ENCODE results near the gene DPEP2. TPM values are rescaled to one million over a fixed set of nuclear protein-coding genes. Genes with fewer than 3 reads are reported as not detected.
"Not testable (repeated sequence)": the region's sequence is repeated elsewhere in the genome, so short reads cannot be mapped to it uniquely, and the experiment has no call there.

DPEP2 gene
- total and polyA plus RNA-seq, 2 experiments from 2014 or later: not detected

DNA sequence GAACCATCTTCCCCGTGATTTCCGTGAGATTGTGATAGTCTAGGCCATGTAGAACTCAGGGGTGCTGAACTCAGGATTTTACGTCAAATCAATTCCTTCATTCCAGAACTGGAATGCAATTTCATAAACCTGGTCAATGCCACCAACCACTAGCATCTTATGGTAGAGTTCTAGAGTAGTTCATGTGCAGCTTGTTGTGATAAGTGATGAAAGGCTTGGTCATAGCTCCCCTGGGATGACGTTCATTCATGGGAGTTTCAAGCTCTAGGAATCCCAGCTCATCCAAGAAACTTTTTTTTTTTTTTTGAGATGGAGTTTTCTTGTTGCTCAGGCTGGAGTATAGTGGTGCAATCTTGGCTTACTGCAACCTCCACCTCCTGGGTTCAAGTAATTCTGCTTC, 3.7 kb upstream of the DPEP2 start:
- no peaks in the 10 kb centered on the region for H3K36me3 ChIP-seq (replicated peaks; ENCODE audit: insufficient read depth, low read depth)
- WGBS (ENCODE audit: low lambda C conversion rate, missing lambda C conversion rate): 80% methylated on average over 4 of the region's 4 CpGs

DNA sequence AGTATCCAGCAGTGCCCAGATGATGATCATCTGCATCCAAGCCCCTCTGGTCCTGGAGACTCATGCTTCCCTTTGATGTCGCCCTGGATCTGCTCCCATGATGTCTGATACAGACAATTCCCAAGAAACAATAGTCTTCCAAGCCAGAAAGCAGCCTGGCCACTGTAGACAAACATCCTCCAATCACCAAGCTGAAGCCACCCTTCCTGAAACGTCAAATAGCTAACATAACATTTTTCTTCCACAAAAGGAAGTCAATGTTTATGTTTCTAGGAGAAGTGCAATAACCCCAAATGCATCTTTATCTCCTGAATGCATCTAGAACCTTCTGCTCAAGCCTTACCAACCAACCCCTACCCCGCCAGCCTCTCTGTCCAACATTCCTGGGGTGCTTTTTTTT, 1.2 kb upstream of the DPEP2 start:
- H3K4me2 ChIP-seq: no peak overlapping the region
- H3K36me3 ChIP-seq (replicated peaks; ENCODE audit: insufficient read depth, low read depth): no peaks in the 10 kb centered on the region
- no peaks in the 10 kb centered on the region for H4K20me1 ChIP-seq (ENCODE audit: insufficient read depth, poor library complexity, severe bottlenecking)
- H3K9me3 ChIP-seq (ENCODE audit: low read depth): no peaks in the 10 kb centered on the region
- H3K79me2 ChIP-seq: no peaks in the 10 kb centered on the region
- no peaks in the 10 kb centered on the region for H3K9me2 ChIP-seq (replicated peaks; ENCODE audit: insufficient read depth)
- no peak overlapping the region for H3K27ac ChIP-seq
- no peaks in the 10 kb centered on the region for H3K27me3 ChIP-seq
- no peak overlapping the region for H3K4me3 ChIP-seq
- 66% methylated on average over 3 of the region's 3 CpGs for WGBS (ENCODE audit: low lambda C conversion rate, missing lambda C conversion rate)
- H2AFZ ChIP-seq: no peak overlapping the region
- no peak for DNase-seq (ENCODE audit: low spot score)
- no peak for TF ChIP-seq EZH2 (IDR thresholded peaks at IDR 0.05; ENCODE audit: borderline replicate concordance)
- no peaks in the 10 kb centered on the region for H3K4me1 ChIP-seq (ENCODE audit: insufficient read depth)

More for the DNA sequence above, 3.7 kb upstream of the DPEP2 start:
- H3K9me3 ChIP-seq (ENCODE audit: low read depth): no peaks in the 10 kb centered on the region
- H3K4me1 ChIP-seq (ENCODE audit: insufficient read depth): no peaks in the 10 kb centered on the region
- H2AFZ ChIP-seq: no peak overlapping the region
- H3K79me2 ChIP-seq: no peaks in the 10 kb centered on the region
- H3K9me2 ChIP-seq (replicated peaks; ENCODE audit: insufficient read depth): no peaks in the 10 kb centered on the region
- H3K4me3 ChIP-seq: no peak overlapping the region
- H3K27ac ChIP-seq: no peak overlapping the region
- no peak for DNase-seq (ENCODE audit: low spot score)
- H4K20me1 ChIP-seq (ENCODE audit: insufficient read depth, poor library complexity, severe bottlenecking): no peaks in the 10 kb centered on the region
- no peak overlapping the region for H3K4me2 ChIP-seq
- TF ChIP-seq, protein P1, sequence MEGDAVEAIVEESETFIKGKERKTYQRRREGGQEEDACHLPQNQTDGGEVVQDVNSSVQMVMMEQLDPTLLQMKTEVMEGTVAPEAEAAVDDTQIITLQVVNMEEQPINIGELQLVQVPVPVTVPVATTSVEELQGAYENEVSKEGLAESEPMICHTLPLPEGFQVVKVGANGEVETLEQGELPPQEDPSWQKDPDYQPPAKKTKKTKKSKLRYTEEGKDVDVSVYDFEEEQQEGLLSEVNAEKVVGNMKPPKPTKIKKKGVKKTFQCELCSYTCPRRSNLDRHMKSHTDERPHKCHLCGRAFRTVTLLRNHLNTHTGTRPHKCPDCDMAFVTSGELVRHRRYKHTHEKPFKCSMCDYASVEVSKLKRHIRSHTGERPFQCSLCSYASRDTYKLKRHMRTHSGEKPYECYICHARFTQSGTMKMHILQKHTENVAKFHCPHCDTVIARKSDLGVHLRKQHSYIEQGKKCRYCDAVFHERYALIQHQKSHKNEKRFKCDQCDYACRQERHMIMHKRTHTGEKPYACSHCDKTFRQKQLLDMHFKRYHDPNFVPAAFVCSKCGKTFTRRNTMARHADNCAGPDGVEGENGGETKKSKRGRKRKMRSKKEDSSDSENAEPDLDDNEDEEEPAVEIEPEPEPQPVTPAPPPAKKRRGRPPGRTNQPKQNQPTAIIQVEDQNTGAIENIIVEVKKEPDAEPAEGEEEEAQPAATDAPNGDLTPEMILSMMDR (IDR thresholded peaks at IDR 0.05; ENCODE audit: poor library complexity): no peak
- TF ChIP-seq EZH2phosphoT487 (IDR thresholded peaks at IDR 0.05; ENCODE audit: low read depth, severe bottlenecking, unreplicated experiment): no peak
- TF ChIP-seq EZH2 (IDR thresholded peaks at IDR 0.05; ENCODE audit: borderline replicate concordance): no peak
- H3K27me3 ChIP-seq: no peaks in the 10 kb centered on the region

DNA sequence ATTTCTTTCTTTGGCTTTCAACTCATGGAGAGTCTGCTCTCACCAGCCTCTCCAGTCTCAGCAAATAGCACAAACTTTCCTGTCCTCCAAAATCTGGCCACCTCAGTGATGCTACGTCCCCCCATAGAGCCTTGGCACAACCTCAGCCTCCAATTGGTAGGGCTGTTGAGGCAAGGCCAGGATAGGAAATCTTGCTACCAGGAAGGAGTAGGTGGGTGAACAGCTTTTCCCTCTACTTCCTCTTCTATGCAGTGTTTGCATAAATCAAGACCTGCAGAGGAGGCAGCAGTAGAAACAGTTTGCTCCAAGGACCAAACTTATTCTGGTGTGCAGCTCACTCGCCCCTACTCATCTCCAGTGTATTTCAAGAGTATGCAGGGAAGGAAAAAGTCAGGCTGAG, 701 bp upstream of the DPEP2 start:
- no peak overlapping the region for H3K27ac ChIP-seq

DNA sequence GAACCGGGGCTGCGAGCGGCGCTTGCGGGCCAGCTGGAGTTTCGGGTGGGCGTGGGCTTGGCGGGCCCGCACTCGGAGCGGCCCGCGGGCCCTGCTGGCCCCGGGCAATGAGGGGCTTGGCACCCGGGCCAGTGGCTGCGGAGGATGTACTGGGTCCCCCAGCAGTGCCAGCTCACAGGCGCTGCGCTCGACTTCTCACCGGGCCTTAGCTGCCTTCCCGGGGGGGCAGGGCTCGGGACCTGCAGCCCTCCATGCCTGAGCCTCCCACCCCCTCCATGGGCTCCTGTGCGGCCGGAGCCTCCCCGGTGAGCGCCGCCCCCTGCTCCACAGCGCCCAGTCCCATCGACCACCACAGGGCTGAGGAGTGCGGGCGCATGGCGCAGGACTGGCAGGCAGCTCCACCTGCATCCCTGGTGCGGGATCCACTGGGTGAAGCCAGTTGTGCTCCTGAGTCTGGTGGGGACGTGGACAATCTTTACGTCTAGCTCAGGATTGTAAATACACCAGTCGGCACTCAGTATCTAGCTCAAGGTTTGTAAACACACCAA, 979 bp downstream of the DPEP2 start:
- H4K20me1 ChIP-seq (ENCODE audit: insufficient read depth, poor library complexity, severe bottlenecking); H3K9me3 ChIP-seq (ENCODE audit: low read depth); H3K27me3 ChIP-seq; H3K4me3 ChIP-seq; H2AFZ ChIP-seq; H3K79me2 ChIP-seq; H3K9me2 ChIP-seq (replicated peaks; ENCODE audit: insufficient read depth); H3K4me2 ChIP-seq; H3K27ac ChIP-seq; DNase-seq (ENCODE audit: low spot score); H3K36me3 ChIP-seq (replicated peaks; ENCODE audit: insufficient read depth, low read depth); H3K4me1 ChIP-seq (ENCODE audit: insufficient read depth): not testable (repeated sequence)
- WGBS (ENCODE audit: low lambda C conversion rate, missing lambda C conversion rate): 91% methylated on average over 16 of the region's 36 CpGs

More for the DNA sequence above, 701 bp upstream of the DPEP2 start:
- Histone ChIP-seq H3K9me3 (ENCODE audit: low read depth) (no peaks in the 10 kb centered on the region), H2AFZ (no peak overlapping the region), H3K4me1 (ENCODE audit: insufficient read depth) (no peaks in the 10 kb centered on the region), H4K20me1 (ENCODE audit: insufficient read depth, poor library complexity, severe bottlenecking) (no peaks in the 10 kb centered on the region), H3K9me2 (replicated peaks; ENCODE audit: insufficient read depth) (no peaks in the 10 kb centered on the region), H3K27me3 (no peaks in the 10 kb centered on the region), H3K79me2 (no peaks in the 10 kb centered on the region), H3K4me3 (no peak overlapping the region), H3K36me3 (replicated peaks; ENCODE audit: insufficient read depth, low read depth) (no peaks in the 10 kb centered on the region), H3K4me2 (no peak overlapping the region)
- 94% methylated on average over 2 of the region's 2 CpGs for WGBS (ENCODE audit: low lambda C conversion rate, missing lambda C conversion rate)
- DNase-seq (ENCODE audit: low spot score): no peak
- TF ChIP-seq EZH2 (IDR thresholded peaks at IDR 0.05; ENCODE audit: borderline replicate concordance) (no peak), EZH2phosphoT487 (IDR thresholded peaks at IDR 0.05; ENCODE audit: low read depth, severe bottlenecking, unreplicated experiment) (no peak)
- TF ChIP-seq, protein P1 (IDR thresholded peaks at IDR 0.05; ENCODE audit: poor library complexity): no peak

All from hepatocyte (in vitro differentiated cells).